NCI-H748 (cell line): ENCODE results near the gene UNC5A.
A peak's percentile ranks its signal among the peaks of the same experiment; 100 is the strongest.

Experiments
- DNase-seq: peaks from one replicate; lab custom pipeline; 2025; ENCODE audit not compliant: unreplicated experiment; lab: John Stamatoyannopoulos, UW

UNC5A gene

DNA sequence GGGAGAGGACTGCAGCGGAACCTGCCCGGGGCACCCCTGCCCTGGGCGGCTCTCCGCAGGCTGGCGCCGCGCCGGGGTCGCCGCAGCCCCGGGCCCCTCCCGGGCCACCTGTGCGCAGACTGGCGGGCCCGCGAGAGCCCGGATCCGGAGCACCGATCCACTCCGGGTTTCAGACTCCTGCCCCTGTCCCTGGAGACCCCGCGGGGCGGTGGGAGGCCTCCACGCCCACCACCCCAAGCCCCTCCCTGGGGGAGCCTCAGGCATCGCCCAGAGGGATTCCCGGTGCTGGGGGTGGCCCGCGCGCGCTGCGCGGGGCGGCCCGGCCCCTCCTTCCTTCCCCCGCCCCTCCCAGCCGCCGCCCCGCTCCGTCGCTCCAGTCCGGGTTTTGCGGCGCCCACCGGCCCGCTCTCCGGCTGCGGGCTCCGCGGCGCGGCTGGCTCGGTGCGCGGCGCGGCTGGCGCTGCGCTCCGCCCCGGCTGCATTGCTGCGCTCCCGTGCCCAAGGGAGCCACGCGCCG lies at the start of gene UNC5A:
TSS of gene UNC5A (plus strand) at position 479 of the 517 bp plus-strand sequence. CDS start 192 bp downstream, outside the sequence.
- DNase-seq = peak; percentile 38

DNA sequence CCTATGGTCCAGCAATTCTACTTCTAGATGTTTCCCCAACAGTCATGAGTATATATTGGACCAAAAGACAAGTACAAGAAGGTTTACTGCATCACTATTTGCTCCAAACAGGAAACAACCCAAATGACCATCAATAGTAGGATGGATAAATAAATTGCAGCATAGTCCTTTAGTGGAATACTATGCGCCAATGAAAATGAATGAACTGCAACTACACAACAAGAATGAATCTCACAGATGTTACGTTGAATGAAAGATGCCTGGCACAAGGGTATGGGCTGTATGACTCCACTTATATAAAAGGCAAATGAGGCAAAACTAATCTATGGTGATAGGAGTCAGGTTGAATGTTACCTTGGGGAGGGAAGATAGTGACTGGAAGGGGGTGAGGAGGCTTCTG lies 48.6 kb upstream of the UNC5A start:
- DNase-seq = no peak

DNA sequence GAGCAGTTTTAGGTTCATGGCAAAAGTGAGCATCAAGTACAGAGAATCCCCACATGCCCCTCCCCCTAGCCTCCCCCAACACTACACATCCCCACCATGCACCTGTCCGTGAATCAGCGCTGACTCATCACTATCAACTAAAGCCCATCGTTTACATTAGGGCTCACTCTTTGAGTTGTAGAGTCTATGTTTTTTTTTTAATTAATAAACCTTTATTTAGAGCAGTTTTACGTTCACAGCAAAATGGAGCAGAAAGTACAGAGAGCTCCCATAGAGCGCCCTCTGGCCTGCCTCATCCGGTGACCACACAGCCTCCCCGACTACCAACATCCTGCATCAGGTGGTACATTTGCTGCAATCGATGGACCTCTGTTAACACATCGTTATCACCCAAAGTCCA lies 47.9 kb upstream of the UNC5A start:
- DNase-seq = peak; percentile 21

DNA sequence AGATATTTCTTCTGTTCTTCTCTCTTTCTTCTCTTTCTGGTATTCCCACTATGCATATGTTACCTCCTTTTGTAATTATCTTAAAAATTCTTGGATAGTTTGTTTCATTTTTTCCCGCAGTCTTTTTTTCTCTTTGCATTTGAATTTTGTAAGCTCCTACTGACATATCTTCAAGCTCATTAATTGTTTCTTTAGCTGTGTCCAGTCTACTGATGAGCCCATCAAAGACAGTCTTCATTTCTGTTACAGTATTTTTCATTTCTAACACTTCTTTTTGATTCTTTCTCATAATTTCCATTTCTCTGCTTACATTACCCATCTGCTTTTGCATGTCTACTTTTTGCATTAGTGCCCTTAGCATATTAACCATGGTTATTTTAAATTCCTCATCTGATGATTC lies 44.7 kb upstream of the UNC5A start:
- no peak for DNase-seq

DNA sequence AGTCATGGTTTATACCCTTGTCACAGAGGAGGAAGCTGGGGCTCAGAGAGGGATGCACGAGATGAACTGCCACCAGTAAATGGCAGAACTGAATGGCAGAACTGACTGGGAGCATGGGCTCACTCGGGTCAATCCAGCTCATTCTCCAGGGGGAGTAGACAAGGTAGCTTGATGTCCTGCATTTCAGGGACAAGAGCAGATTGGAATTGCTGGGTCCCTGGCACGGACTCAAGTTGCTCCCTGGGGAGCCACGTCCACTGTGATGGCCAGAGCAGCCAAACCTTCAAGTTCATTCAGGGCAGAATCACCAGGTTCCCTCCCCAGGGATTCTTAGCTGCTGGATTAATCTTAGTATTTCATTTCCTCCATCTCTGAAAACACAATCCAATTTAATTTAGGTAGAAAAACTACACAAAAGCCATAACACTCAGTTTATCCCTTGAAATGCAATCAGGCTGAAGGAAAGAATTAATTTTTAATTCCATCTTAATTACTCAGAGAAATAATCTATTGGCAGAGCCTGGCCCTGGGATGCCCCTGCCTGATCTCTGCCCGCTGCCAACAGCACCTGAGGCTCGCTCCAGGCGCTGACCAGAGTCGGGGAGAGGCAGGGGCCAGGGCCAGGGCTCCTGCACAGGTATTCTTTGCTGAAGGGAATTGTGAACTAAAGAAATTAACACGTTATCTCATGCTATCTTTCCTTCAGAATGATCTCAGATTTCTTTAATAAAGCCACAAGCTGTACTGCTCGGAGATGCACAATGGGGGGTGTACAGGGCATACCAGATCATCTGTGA lies 42.0 kb upstream of the UNC5A start:
- no peak for DNase-seq

DNA sequence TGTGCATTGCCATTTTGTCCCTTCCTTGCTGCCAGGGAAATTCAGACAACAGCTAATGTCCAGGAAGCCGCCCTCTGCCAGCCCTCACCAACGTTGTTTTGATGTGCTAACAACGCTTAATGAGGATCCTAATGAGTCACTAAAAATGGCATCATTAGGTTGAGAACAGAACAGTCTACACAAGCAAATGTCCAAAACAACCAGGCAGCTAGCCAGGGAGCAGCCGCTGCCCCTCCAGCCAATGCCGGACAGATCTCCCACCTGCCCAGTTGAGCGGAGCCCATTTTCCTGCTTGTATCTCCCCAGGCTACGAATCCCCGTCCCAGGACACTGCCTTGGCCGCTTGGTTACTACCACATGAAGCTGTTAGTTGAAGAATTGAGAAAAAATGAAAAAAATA lies 40.4 kb upstream of the UNC5A start:
- DNase-seq = no peak

DNA sequence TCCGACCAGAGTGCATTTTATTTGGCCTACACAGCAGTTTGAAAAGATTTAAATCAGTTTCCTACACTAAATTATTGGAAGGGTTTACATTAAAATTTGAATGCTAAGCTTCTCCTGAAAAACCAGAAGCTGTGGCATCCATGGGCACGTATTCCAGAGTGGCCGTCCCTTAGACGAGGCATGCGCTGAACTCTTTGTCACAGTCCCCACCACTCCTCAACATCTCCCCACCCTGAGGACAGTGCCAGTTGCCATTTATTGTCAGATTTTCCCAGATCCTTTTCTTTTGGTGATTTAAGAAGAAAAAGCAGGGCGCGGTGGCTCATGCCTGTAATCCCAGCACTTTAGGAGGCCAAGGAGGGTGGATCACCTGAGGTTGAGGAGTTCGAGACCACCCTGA lies 39.9 kb upstream of the UNC5A start:
- no peak for DNase-seq

DNA sequence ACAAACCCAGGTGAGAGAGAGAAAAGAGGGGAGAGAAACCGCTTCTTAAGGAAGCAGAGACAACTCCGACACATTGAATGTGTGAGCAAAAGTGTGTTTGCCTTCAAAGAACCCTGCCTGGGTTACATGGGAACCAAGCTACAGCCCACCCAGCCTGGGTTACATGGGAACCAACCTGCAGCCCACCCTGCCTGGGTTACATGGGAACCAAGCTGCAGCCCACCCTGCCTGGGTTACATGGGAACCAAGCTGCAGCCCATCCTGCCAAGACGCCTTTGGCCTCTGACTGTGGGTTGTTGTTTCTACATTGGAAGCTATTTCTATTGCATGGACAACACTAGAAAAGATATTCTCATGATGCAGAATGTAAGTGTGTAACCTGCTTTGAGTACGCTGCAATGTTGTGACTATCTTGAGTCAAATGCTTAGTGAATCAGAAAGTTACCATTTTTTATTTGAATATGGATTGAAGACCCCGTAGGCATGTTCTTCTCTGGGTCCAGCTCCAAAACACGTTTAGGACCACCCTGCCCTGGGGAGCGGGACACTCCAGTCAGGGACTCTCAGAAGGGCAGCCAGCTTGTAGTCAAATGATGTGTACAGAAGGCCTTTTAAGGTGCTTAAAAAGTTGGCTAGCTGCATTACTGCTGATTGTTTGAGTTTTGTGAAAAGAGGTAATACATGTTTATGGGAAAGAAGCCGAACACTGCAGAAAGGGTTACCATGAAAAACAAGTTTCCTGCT lies 39.1 kb upstream of the UNC5A start:
- DNase-seq = no peak

DNA sequence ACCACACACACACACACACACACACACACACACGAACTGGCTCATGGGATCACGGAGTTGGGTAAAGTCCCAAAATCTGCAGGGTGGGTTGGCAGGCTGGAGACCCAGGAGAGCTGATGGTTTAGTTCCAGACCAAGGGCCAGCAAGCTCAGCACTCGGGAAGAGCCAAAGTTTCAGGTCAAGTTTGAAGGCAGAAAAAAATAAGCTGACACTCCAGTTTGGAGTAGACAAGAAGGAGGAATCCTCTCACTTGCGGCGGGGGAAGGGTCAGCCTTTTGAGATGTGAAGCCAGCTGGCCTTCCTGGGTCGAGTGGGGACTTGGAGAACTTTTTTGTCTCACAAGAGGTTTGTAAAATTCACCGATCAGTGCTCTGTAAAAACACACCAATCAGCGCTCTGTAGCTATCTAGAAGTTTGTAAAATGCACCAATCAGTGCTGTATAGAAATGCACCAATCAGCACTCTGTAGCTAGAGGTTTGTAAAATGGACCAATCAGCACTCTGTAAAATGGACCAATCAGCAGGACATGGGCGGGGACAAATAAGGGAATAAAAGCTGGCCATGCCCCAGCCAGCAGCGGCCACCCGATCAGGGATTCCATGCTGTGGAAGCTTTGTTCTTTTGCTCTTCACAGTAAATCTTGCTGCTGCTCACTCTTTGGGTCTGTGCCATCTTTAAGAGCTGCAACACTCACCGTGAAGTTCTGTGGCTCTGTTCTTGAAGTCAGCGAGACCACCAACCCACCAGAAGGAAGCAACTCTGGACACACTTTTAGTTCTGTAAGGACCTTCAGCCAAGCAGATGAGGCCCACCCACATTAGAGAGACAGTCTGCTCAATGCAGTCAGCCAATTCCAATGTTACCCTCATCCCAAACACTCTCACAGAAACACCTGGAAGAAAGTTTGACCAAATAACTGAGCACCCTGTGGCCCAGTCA lies 37.8 kb upstream of the UNC5A start:
- no peak for DNase-seq

DNA sequence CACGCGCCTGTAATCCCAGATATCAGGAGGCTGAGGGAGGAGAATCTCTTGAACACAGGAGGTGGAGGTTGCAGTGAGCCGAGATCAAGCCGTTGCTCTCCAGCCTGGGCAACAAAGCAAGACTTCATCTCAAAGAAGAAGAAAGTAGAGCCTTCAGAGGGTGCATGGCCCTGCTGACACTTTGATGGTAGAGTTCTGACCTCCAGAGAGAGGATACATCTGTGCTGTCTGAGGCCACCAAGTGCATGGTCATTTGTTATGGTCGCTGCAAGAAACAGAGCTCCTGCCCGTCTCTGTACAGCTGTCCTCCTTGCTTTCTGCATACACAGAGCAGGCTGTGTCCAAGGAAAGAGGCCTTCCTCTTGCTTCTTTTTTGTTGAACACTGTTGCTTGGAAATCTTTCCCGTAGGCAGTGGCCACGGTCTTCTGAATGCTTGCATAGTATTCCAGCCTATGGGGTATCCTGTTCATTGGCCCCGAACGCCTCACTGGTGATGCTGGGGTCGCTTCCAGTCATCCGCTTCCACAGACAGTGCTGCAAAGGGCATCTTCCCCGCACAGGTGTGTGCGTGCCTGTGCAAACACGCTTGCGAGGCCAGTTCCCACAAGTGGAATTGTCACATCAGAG lies 36.8 kb upstream of the UNC5A start:
- DNase-seq = no peak

DNA sequence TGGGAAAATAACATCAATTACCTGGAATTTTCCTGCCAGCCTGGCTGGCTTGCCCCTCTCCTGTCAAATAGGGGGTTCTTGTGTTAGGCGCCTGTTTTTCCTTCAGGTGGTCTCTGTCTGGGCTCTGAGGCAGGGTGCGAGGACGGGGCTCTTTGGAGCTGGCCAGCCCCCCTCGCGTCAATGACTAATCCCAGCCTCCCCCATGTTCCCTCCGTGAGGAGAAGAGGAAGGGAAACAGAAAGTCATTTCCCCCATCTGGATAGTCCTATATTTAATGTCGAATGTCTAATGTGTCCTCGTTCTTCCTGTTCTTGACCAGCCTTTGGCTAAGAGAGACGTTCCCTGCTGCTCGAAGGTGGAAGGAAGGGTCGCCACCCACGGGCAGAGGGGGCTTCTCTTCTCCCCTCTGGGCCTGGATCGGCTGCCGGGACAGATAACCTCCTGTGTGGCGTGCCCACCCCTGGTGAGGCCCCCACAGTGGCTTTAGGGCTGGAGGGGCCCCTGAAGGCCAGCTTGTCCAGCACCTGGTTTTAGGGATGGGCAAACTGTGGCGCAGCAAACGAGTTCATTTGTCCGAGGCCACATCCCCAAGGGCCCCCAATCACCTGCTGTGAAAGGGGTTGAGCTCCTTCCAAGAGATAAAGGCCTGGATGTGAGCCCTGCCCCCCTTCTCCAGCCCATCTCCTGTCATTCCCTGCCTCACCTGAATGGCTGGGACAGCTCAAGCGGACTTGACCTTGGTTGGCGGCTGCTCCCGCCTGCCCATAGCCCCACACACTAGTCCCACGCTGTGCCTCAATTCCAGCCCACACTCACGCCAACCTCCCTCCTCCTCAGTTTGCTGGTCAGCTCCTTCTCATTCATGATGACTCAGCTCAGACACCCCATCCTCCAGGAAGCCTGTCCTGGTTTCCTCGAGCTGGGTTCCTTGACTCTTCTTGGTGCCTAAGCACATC lies 35.9 kb upstream of the UNC5A start:
- no peak for DNase-seq

DNA sequence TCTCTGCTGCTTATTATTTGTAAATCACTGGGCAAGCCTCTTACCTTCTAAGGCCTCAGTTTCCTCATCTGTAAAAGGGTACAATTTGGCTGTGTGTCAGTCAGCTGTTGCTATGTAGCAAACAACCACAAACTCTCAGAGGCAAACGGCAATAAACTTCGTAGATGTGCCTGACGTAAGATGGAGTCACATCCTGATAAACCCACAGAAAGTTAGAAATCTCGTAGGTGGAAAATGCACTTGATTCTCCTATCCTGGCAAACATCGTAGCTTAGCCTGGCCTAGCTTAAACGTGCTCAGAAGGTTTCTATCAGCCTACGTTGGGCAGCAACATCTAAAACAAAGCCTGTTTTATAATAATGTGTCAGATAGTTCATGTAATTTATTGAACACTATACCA lies 35.0 kb upstream of the UNC5A start:
- DNase-seq = no peak

DNA sequence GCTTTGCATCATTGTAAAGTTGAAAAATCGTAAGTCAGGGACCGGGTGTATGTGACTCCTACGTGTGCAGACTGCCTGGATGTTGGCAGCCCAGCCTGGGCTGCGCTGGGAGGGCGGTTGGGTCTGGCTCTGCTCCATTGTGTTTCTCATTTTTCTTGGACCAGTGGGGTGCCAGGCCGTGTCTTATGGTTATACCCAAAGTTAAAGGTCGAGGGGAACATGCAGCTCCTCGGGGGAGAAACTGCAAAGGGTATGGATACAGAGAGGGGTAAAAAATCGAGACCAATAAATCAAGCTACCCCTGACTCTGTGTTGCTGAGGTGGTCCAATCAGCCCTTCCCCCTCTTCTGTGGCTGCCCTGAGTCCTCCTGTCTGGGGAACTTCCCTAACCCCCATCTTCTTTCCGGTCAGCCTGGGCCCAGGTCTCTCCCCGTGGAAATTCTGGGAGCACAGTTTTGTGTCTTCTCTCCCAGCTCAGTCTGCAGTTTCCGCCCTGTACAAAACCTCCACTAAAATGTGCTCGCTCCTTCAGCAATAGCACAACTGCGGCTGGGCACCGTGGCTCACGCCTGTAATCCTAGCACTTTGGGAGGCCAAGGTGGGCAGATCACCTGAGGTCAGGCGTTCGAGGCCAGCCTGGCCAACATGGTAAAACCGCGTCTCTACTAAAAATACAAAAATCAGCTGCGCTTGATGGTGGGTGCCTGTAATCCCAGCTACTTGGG lies 34.1 kb upstream of the UNC5A start:
- no peak for DNase-seq

DNA sequence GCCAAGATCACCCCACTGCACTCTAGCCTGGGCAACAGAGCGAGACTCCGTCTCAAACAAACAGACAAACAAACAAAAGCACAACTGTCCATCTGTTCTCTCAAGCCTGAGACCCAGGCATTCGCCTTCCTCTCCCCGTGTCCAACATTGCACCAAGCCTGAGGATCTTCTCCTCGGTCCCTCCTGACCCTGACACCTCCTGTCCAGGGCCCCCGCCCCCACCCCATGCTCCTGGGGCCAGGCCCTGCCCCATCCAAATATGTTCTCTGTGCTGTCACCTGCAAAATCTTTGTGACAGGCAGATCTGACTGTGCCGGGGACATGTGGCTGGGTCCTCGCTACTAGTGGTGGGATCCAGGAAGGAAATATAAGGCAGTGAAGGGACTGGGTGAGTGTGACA lies 33.4 kb upstream of the UNC5A start:
- DNase-seq = no peak

DNA sequence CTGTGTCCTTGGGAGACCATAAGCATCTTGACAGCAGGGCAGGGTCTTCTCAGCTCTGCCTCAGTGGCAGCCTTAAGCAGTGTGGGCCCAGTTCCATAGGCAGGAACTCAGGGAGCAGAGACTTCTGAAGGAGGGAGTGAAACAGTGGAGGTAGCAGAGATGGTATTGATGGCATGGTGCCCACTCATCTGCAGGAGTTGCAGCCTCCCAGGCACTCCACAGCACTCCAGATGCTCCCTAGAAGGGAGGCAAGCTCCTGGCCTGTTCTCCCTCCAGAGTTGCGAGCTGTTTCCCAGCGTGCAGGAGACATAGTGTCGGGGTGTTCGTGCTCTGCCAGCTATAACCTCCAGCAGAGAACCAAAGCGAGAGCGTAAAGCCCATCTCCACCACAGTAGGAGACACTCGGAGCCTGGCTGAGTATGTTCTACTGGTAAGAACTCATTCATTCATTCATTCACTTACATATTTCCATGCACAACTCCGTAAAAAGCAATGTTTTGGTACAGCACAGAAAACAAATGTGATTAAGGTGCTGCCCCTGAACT lies 31.4 kb upstream of the UNC5A start:
- DNase-seq = no peak

DNA sequence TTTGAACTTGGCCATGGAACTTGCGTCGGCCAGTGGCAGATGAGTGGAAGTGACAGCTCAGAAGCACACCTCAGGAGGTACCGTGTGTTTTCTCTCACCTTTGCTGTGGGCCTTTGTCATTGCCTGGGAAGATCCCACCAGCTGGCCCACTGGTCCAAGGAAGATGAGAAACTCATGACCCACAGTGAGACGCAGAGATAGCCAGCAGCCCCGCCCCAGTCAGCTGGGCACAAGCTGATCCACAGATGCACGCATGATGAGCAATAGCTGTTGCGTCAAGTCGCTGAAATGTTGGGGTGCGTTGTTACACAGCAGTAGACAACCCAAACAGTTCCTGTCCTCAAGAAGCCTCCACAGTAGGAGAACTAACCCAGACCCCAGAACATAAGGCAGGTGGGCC lies 30.8 kb upstream of the UNC5A start:
- no peak for DNase-seq

DNA sequence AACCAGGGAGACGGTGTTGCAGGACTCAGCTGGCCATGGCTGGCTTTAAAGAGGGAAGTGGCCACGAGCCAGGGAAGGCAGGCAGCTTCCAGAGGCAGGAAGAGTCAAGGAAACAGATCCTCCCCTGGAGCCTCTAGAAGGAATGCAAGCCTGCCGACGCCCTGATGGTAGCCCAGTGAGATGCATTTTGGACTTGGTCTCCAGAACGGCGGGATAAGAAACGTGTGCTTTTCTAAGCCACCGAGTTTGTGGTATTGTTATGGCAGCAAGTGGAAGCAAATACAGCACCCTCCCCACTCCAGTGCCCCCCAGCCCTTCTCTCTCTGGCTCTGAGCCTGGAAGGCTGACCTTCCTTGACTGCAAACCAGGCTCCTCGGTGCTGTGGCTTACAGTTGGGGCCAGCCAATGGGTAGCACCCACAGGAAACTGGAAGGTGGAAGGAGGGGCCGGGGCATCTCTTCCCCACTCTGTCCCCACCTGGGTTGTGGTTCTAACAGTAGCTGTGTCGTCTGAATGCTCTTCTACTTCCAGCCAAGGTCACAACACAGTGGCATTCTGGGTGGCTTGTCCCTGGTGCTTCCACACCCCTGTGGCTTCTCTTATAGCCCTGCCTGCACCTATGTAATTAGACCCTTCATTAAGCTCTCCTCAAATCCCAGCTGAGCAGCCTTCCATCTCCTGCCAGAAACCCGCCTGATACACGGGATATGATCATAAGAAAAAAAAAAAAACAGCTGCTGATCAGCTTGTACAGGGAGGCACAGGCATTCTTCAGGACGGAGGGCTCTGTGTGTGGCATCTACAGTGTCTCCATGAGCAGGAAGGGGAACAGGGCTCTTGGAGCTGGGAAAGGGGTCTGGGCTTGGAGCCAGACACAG lies 29.9 kb upstream of the UNC5A start:
- peak; percentile 67 for DNase-seq

DNA sequence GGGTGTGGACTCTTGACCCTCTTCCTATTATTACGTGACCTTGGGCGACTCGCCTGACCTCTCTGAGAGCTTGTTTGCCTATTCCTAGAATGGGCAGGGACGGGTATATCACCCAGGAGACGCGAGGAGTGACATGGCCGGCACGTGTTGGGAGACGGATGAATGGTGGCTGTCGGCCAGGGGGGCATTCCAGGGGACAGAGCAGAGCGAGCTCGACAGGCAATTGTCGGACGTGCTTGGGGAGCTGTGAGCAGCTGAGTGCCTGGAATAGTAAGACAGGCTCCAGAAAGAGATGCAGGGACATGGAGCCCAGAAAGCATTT lies 29.3 kb upstream of the UNC5A start:
- peak; percentile 67 for DNase-seq
